Bronchial epithelial cell (primary cell): ENCODE measurements around the gene CXCL12. TPM values are rescaled to one million over a fixed set of nuclear protein-coding genes. Genes with fewer than 3 reads are reported as not detected.

ENCODE experiments used
- DNase-seq: peaks from one replicate; pipeline ENCODE4 v3.0.0-alpha.2; 2010; ENCODE audit warnings: low read depth
- FAIRE-seq: peaks from 2 replicates; lab custom pipeline; 2011; peaks lifted over from hg19 to GRCh38; lab: Jason Lieb, UNC
- H3K27me3 ChIP-seq: 2 replicates; pipeline ENCODE4 v1.5.1; 2011; ENCODE audit warnings: low read length; ENCODE audit not compliant: control insufficient read depth, insufficient read depth
- H3K36me3 ChIP-seq: 2 replicates; pipeline ENCODE4 v1.5.1; 2011; ENCODE audit warnings: low read length; ENCODE audit not compliant: control insufficient read depth, insufficient read depth
- H3K4me3 ChIP-seq: 2 replicates; pipeline ENCODE4 v1.5.1; 2011; ENCODE audit warnings: mild to moderate bottlenecking, low read depth, low read length, control low read depth
- CTCF ChIP-seq: IDR thresholded peaks from 2 replicates; pipeline ENCODE4 v1.5.1; 2011; ENCODE audit warnings: mild to moderate bottlenecking, moderate library complexity, low read length, control low read depth, inconsistent platforms; ENCODE audit not compliant: insufficient read depth, severe bottlenecking
- total RNA-seq: library from RNA; depleted of rRNA; stranded (reverse); fragments of >200 nt; gene quantifications from 2 replicates; pipeline ENCODE4 v1.2.1, GENCODE V29; 2014

The CXCL12 gene
- total RNA-seq, 1 donor from 2014 or later = 1.3 TPM

GRCh38 chr10:44355630-44356029, 29.3 kb downstream of the CXCL12 start:
- no peak for TF ChIP-seq CTCF
- Histone ChIP-seq H3K36me3 (no peaks in the 10 kb centered on the region), H3K4me3 (no peak overlapping the region), H3K27me3 (no peaks in the 10 kb centered on the region)
- DNase-seq (no peak), FAIRE-seq (no peak)

- DNase-seq = no peak
- H3K4me3 ChIP-seq = no peak overlapping the region
- no peaks in the 10 kb centered on the region for H3K27me3 ChIP-seq
- H3K36me3 ChIP-seq = no peaks in the 10 kb centered on the region
- TF ChIP-seq CTCF = no peak
- FAIRE-seq = no peak
Observed at GRCh38 chr10:44354771-44355170, 30.1 kb downstream of the CXCL12 start.

- DNase-seq (no peak), FAIRE-seq (no peak)
Observed at GRCh38 chr10:44353721-44354120, 31.2 kb downstream of the CXCL12 start.

GRCh38 chr10:44353128-44353390, 31.8 kb downstream of the CXCL12 start:
- FAIRE-seq = no peak
- no peak for TF ChIP-seq CTCF
- H3K4me3 ChIP-seq = no peak overlapping the region
- H3K36me3 ChIP-seq = no peaks in the 10 kb centered on the region
- no peaks in the 10 kb centered on the region for H3K27me3 ChIP-seq
- no peak for DNase-seq

More at GRCh38 chr10:44353721-44354120, 31.2 kb downstream of the CXCL12 start:
- H3K27me3 ChIP-seq = no peaks in the 10 kb centered on the region
- TF ChIP-seq CTCF = no peak
- H3K4me3 ChIP-seq = no peak overlapping the region
- H3K36me3 ChIP-seq = no peaks in the 10 kb centered on the region

- no peak for TF ChIP-seq CTCF
- no peak overlapping the region for H3K4me3 ChIP-seq
- FAIRE-seq = no peak
- DNase-seq = no peak
- H3K36me3 ChIP-seq = no peaks in the 10 kb centered on the region
- no peaks in the 10 kb centered on the region for H3K27me3 ChIP-seq
Observed at GRCh38 chr10:44352316-44353127, 32.4 kb downstream of the CXCL12 start.

- no peak for TF ChIP-seq CTCF
- DNase-seq (no peak), FAIRE-seq (no peak)
- no peaks in the 10 kb centered on the region for H3K36me3 ChIP-seq
- H3K4me3 ChIP-seq = no peak overlapping the region
- no peaks in the 10 kb centered on the region for H3K27me3 ChIP-seq
Observed at GRCh38 chr10:44348496-44348895, 36.4 kb downstream of the CXCL12 start.
